ENCODE results near the gene TYSND1. TPM values are rescaled to one million over a fixed set of nuclear protein-coding genes. Genes with fewer than 3 reads are reported as not detected.

TYSND1 gene
- polyA plus RNA-seq, 6 donors from 2014 or later, result 19.8 to 33.5 (median 25.0) TPM

DNA sequence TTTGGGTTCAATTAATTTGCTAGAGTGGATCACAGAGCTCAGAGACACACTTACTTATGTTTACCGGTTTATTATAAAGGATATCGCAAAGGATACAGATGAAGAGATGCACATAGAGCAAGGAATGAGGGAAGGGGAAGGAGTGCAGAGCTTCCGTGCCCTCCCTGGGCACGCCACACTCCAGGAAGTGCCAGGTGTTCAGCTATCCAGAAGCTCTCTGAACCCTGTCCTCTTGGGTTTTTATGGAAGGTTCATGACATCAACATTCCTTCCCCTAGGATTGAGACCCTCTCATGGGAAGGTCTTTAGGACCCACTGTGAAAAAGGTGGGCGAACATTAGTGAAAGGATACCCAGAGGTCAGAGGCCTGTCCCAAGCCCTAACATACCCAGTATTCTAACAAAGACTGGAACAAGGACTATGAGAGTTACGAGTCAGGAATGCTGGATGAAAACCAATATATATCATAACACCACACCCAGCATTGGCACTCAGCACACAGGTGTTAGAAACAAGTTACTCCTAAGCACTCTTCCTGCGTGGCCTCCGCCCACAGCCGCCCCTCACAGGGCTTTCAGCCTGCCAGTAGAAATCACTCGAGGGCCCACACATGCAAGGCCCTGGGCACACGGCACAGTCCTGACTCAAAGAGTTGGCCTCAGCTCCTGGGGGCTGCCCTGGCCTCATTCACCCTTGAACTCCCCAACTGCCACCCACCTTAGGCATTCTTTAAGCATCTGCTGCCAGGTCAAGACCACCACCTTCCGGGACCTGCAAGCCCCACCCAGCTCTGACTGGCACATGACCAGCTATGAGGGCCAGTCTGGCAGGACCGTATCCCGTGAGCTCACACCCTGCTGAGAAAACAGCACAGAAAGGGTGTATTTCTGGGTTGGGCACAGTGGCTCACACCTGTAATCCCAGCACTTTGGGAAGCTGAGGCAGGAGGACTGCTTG, 8.3 kb downstream of the TYSND1 start:
- Mint-ChIP-seq H3K36me3 (peaks cover 6 to 13% of the 10 kb centered on the region in 2 donors), H3K9me3 (no peaks in the 10 kb centered on the region), H3K4me1 (peaks cover 12 to 25% (median 23%) of the 10 kb centered on the region in 3 donors), H3K4me3 (no peak overlapping the region), H3K27ac (peak overlapping the region in 1 of 6 donors; percentile 56), H3K27me3 (no peaks in the 10 kb centered on the region)
- ATAC-seq (ENCODE audit: low read depth in 2 of 2), result no peak
- DNase-seq, result no peak

DNA sequence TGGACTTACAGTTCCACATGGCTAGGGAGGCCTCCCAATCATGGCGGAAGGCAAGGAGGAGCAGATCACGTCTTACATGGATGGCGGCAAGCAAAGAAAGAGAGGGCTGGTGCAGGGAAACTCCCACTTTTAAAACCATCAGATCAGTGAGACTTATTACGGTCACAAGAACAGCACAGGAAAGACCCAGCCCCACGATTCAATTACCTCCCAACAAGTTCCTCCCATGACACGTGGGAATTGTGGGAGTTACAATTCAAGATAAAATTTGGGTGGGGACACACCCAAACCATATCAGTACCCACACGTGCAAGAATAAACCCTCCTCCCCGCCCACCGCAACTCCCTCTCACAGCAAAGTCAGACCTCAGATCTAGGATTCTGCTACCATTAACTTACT, 9.4 kb downstream of the TYSND1 start:
- DNase-seq (no peak), ATAC-seq (ENCODE audit: low read depth in 2 of 2) (no peak)
- peak overlapping the region in 1 of 8 donors; percentile 61 for H3K4me3 Mint-ChIP-seq
- peaks cover 17 to 27% (median 22%) of the 10 kb centered on the region in 3 donors for H3K4me1 Mint-ChIP-seq
- H3K27ac Mint-ChIP-seq, result peak overlapping the region in 1 of 6 donors; percentile 26
- no peaks in the 10 kb centered on the region for H3K27me3 Mint-ChIP-seq
- peaks cover 6 to 13% of the 10 kb centered on the region in 2 donors for H3K36me3 Mint-ChIP-seq
- H3K9me3 Mint-ChIP-seq, result no peaks in the 10 kb centered on the region

GRCh38 chr10:70135684-70136083, 10.8 kb downstream of the TYSND1 start:
- Mint-ChIP-seq H3K27me3 (no peaks in the 10 kb centered on the region), H3K36me3 (peaks cover 6 to 13% of the 10 kb centered on the region in 2 donors), H3K27ac (no peak overlapping the region), H3K4me1 (peaks cover 22 to 32% (median 27%) of the 10 kb centered on the region in 3 donors), H3K9me3 (no peaks in the 10 kb centered on the region), H3K4me3 (no peak overlapping the region)
- DNase-seq (no peak), ATAC-seq (ENCODE audit: low read depth in 2 of 2) (no peak)

DNA sequence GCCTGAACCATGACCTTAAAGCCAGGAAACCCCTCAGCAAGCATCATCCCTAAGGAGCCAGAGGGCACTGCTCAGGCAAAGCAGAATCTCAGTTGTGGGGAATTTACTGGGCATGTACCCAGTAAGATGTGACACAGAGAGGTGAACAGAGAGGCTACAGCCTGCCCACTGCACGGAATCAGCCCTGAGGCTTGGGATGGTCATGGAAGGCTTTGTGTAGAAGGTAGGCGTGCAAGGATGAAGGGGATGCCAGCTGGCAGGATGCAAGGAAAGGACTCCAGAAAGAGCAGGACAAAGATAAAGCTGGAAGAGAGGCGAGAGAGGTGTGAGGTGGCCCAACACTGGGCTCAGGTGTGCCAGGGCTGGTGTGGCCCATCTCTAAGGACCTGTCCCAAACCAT, 11.5 kb downstream of the TYSND1 start:
- DNase-seq, result no peak
- H3K9me3 Mint-ChIP-seq, result no peaks in the 10 kb centered on the region
- H3K27me3 Mint-ChIP-seq, result no peaks in the 10 kb centered on the region
- H3K4me1 Mint-ChIP-seq, result peaks cover 27 to 29% (median 27%) of the 10 kb centered on the region in 3 donors
- no peak overlapping the region for H3K4me3 Mint-ChIP-seq
- H3K27ac Mint-ChIP-seq, result peak overlapping the region in 2 of 6 donors; percentile 54 to 61
- peaks cover 11 to 13% of the 10 kb centered on the region in 2 donors for H3K36me3 Mint-ChIP-seq
- no peak for ATAC-seq (ENCODE audit: low read depth in 2 of 2)

- H3K27me3 Mint-ChIP-seq, result no peaks in the 10 kb centered on the region
- peak within 1 kb of the TSS in 5 of 6 donors; percentile 66 to 94 (median 90) for H3K27ac Mint-ChIP-seq
- H3K4me3 Mint-ChIP-seq, result peak within 1 kb of the TSS; percentile 80 to 92 (median 89)
- peak; percentile 77 to 88 for ATAC-seq (ENCODE audit: low read depth in 2 of 2)
- DNase-seq, result peak; percentile 44
- H3K4me1 Mint-ChIP-seq, result peaks cover 24 to 29% (median 27%) of the 10 kb centered on the region in 3 donors
- H3K36me3 Mint-ChIP-seq, result peaks cover 9 to 11% of the 10 kb centered on the region in 2 donors
- no peaks in the 10 kb centered on the region for H3K9me3 Mint-ChIP-seq
Observed at GRCh38 chr10:70132098-70133029, 14.1 kb downstream of the TYSND1 start, which contains the start of gene AIFM2. Gene AIFM2 (minus strand): TSS chr10:70132825. CDS start chr10:70124084, 8,741 bp downstream.

DNA sequence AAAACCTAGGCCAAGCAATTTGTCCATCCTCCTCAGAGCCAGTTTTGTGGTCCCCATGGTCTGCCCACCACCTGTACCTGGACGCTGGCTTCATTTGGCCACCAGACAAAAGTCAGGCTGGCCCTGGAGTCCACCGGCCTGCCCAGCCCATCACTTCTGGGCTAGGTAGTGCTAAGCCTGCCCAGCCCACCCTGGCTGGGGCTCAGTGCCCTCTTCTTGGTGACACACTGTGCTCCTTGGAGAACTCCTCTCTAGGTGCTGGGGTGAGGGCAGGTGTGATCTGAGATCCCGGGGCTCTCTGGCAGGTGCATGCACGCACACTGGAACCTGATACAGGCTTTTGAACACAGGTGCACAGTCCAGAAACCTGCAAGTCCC, 15.0 kb downstream of the TYSND1 start:
- peak overlapping the region in 2 of 6 donors; percentile 32 to 66 for H3K27ac Mint-ChIP-seq
- peaks cover 17 to 26% (median 22%) of the 10 kb centered on the region in 3 donors for H3K4me1 Mint-ChIP-seq
- H3K9me3 Mint-ChIP-seq, result no peaks in the 10 kb centered on the region
- DNase-seq (no peak), ATAC-seq (ENCODE audit: low read depth in 2 of 2) (no peak)
- H3K36me3 Mint-ChIP-seq, result peaks cover under 1 to 7% of the 10 kb centered on the region in 2 donors
- H3K27me3 Mint-ChIP-seq, result no peaks in the 10 kb centered on the region
- H3K4me3 Mint-ChIP-seq, result peak overlapping the region in 7 of 8 donors; percentile 25 to 92 (median 88)

GRCh38 chr10:70130878-70131559, 15.5 kb downstream of the TYSND1 start:
- H3K27me3 Mint-ChIP-seq, result no peaks in the 10 kb centered on the region
- H3K9me3 Mint-ChIP-seq, result no peaks in the 10 kb centered on the region
- DNase-seq, result no peak
- no peak for ATAC-seq (ENCODE audit: low read depth in 2 of 2)
- peak overlapping the region in 5 of 8 donors; percentile 9 to 83 (median 25) for H3K4me3 Mint-ChIP-seq
- H3K4me1 Mint-ChIP-seq, result peaks cover 22 to 28% (median 25%) of the 10 kb centered on the region in 3 donors
- peak overlapping the region in 1 of 6 donors; percentile 32 for H3K27ac Mint-ChIP-seq
- peaks cover 0 to 5% of the 10 kb centered on the region in 2 donors for H3K36me3 Mint-ChIP-seq

GRCh38 chr10:70126700-70127395, 19.7 kb downstream of the TYSND1 start:
- no peak overlapping the region for H3K27ac Mint-ChIP-seq
- H3K36me3 Mint-ChIP-seq, result peaks cover 0 to 5% of the 10 kb centered on the region in 2 donors
- ATAC-seq (ENCODE audit: low read depth in 2 of 2) (no peak), DNase-seq (no peak)
- peaks cover 11 to 15% (median 15%) of the 10 kb centered on the region in 3 donors for H3K4me1 Mint-ChIP-seq
- H3K4me3 Mint-ChIP-seq, result no peak overlapping the region
- no peaks in the 10 kb centered on the region for H3K27me3 Mint-ChIP-seq
- H3K9me3 Mint-ChIP-seq, result no peaks in the 10 kb centered on the region

DNA sequence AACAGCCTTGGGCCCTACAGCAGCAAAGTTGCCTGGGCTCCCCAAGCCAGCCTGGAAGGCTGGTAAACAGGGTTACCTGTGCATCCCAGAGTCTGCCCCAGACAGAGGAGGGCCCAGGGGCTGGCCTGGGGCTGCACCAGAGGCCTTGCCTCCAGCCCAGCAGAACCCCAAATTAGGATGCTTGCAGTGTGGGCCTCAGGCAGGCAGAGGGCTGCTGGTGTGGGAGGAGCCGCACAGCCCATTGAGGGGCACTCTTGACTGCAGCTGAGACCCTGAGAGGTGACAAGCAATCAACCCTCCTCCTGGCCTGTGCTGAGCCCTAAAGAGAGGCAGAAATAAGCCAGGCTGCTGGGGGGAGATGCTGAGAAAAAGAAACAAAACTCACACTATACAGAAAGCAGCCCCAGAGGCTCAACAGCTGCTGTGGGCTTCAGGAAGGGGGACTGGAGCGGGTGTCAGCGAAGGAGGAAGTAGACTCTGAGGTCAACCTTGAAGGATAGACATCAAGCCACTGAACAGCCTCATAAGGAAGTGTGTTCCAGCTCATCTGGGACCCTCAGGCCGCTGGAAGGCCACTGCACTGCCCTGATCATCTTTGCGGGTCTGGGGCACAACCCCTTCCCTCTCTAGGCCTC, 20.5 kb downstream of the TYSND1 start:
- Mint-ChIP-seq H3K4me1 (peaks cover 6 to 12% (median 12%) of the 10 kb centered on the region in 3 donors), H3K9me3 (no peaks in the 10 kb centered on the region), H3K36me3 (peaks cover 0 to 5% of the 10 kb centered on the region in 2 donors), H3K27me3 (no peaks in the 10 kb centered on the region), H3K4me3 (peak overlapping the region in 1 of 8 donors; percentile 16), H3K27ac (peak overlapping the region in 1 of 6 donors; percentile 51)
- DNase-seq (no peak), ATAC-seq (ENCODE audit: low read depth in 2 of 2) (peak; percentile 47 to 50)

DNA sequence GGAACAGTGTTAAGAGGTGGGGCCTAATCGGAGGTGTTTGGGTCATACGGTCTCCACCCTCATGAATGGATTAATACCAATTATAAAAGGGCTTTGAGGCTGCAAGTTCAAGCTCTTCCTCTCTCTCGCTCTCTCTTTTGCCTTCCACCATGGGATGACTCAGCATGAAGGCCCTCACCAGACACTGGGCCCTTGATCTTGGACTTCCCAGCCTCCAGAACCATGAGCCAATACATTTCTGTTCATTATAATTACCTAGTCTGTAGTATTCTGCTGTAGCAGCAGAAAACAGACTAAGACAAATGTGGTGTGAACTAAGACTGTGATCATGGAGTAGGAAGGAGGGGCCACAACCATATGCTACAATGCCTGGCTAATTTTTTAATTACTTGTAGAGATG, 21.6 kb downstream of the TYSND1 start:
- no peaks in the 10 kb centered on the region for H3K27me3 Mint-ChIP-seq
- DNase-seq (no peak), ATAC-seq (ENCODE audit: low read depth in 2 of 2) (no peak)
- no peaks in the 10 kb centered on the region for H3K9me3 Mint-ChIP-seq
- no peak overlapping the region for H3K27ac Mint-ChIP-seq
- H3K36me3 Mint-ChIP-seq, result no peaks in the 10 kb centered on the region
- H3K4me1 Mint-ChIP-seq, result peaks cover 6 to 12% (median 8%) of the 10 kb centered on the region in 3 donors
- H3K4me3 Mint-ChIP-seq, result no peak overlapping the region

DNA sequence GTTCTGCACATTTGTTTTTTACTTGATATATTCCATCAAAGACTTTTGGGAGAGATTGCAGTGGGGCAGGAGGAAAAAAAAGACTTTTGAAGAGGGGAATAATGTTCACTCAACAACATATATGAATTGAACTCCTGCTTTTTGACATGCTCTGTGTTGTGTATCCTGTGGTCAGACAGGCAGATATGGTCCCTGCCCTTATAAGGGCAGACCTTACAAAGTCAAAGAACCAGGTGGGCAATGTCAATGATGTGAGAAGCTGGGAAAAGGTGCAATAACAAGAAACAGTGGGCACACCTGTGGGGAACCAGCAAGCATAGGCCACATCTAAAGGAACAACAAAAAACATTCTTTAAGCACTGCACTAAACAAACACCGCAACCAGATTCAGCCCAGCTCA, 22.1 kb downstream of the TYSND1 start:
- no peak for ATAC-seq (ENCODE audit: low read depth in 2 of 2)
- H3K4me1 Mint-ChIP-seq, result peaks cover 6 to 12% (median 8%) of the 10 kb centered on the region in 3 donors

DNA sequence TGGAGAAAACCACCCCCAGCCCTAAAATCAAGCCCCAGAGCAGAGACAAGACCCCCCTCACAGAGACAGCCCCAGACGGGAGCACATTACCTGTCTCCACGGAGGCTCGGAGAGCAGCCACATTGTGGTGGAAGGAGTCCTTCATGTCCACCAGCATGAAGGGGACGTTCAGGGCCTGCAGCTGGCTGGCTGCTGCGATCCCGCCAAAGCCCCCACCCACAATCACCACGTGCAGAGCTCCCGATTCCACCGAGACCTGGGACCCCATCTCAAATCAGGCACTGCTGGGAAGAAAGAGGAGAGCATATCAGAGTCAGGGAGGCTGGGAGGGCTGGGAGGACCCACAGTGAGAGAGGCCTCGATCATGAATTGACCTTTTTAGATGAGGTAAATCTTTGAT, 22.7 kb downstream of the TYSND1 start:
- DNase-seq (no peak), ATAC-seq (ENCODE audit: low read depth in 2 of 2) (no peak)
- Mint-ChIP-seq H3K4me1 (peaks cover 6 to 12% (median 8%) of the 10 kb centered on the region in 3 donors), H3K27me3 (no peaks in the 10 kb centered on the region), H3K36me3 (no peaks in the 10 kb centered on the region), H3K27ac (no peak overlapping the region), H3K9me3 (no peaks in the 10 kb centered on the region), H3K4me3 (no peak overlapping the region)

More for the DNA sequence above, 22.1 kb downstream of the TYSND1 start:
- Mint-ChIP-seq H3K27me3 (no peaks in the 10 kb centered on the region), H3K9me3 (no peaks in the 10 kb centered on the region), H3K27ac (no peak overlapping the region), H3K4me3 (no peak overlapping the region), H3K36me3 (no peaks in the 10 kb centered on the region)
- no peak for DNase-seq

All from naive B cell (primary cell).